Fibroblast of lung (primary cell): Measurements from ENCODE around the gene ASB15. TPM values are rescaled to one million over a fixed set of nuclear protein-coding genes. Genes with fewer than 3 reads are reported as not detected.

Source experiments
- DNase-seq, 2 donors: peaks; one replicate each; pipeline versions ENCODE4 v3.0.0 to v3.0.0-alpha.2; 2010; ENCODE audit warnings: low read depth in 2 of 2
- H2AFZ ChIP-seq: 2 replicates; pipeline ENCODE4 v1.5.1; 2012; ENCODE audit warnings: low read length, control low read depth, inconsistent platforms
- H3K27ac ChIP-seq: 2 replicates; pipeline ENCODE4 v1.5.1; 2011; ENCODE audit warnings: low read length, control low read depth; ENCODE audit not compliant: insufficient read depth
- H3K27me3 ChIP-seq: 2 replicates; pipeline ENCODE4 v1.5.1; 2011; ENCODE audit warnings: mild to moderate bottlenecking, low read length; ENCODE audit not compliant: control insufficient read depth, insufficient read depth
- H3K36me3 ChIP-seq: 2 replicates; pipeline ENCODE4 v1.5.1; 2011; ENCODE audit warnings: low read length; ENCODE audit not compliant: control insufficient read depth, insufficient read depth
- H3K4me1 ChIP-seq: 2 replicates; pipeline ENCODE4 v1.5.1; 2011; ENCODE audit warnings: low read length; ENCODE audit not compliant: control insufficient read depth, insufficient read depth; ENCODE audit errors: extremely low read depth
- H3K4me2 ChIP-seq: 2 replicates; pipeline ENCODE4 v1.5.1; 2011; ENCODE audit warnings: low read length, control low read depth; ENCODE audit not compliant: insufficient read depth; ENCODE audit errors: extremely low read depth
- H3K4me3 ChIP-seq, 4 experiments: fragments of 200-600 bp in 1 of 4; sonication (generic) in 1 of 4; replicated peaks in 1 of 4; 2 replicates each; pipeline ENCODE4 v1.5.1; 2011 to 2016; ENCODE audit warnings: low read length in 4 of 4, low read depth in 3 of 4, mild to moderate bottlenecking in 3 of 4, control low read depth in 2 of 4, inconsistent platforms in 1 of 4, mixed read lengths in 1 of 4; ENCODE audit not compliant: insufficient read depth in 1 of 4; ENCODE audit errors: control extremely low read depth in 1 of 4
- H3K79me2 ChIP-seq: 2 replicates; pipeline ENCODE4 v1.5.1; 2012; ENCODE audit warnings: mild to moderate bottlenecking, low read length, inconsistent platforms; ENCODE audit not compliant: control insufficient read depth, insufficient read depth
- H3K9ac ChIP-seq: 2 replicates; pipeline ENCODE4 v1.5.1; 2011; ENCODE audit warnings: mild to moderate bottlenecking, low read length, control low read depth; ENCODE audit not compliant: insufficient read depth
- H3K9me3 ChIP-seq: 2 replicates; pipeline ENCODE4 v1.5.1; 2012; ENCODE audit warnings: low read depth, low read length; ENCODE audit not compliant: control insufficient read depth, insufficient read depth
- H4K20me1 ChIP-seq: 2 replicates; pipeline ENCODE4 v1.5.1; 2011; ENCODE audit warnings: low read length; ENCODE audit not compliant: control insufficient read depth, insufficient read depth; ENCODE audit errors: extremely low read depth
- CTCF ChIP-seq, 2 donors: IDR thresholded peaks in 1 of 2; conservative IDR thresholded peaks in 1 of 2; 1 replicate in 1 of 2; 2 replicates in 1 of 2; pipeline ENCODE4 v1.5.1; 2011 to 2012; ENCODE audit warnings: low read length in 2 of 2, control low read depth in 1 of 2, inconsistent platforms in 1 of 2, low read depth in 1 of 2, mild to moderate bottlenecking in 1 of 2
- EZH2 ChIP-seq: IDR thresholded peaks from 2 replicates; pipeline ENCODE4 v1.5.1; 2012; ENCODE audit warnings: low read length, control low read depth, mild to moderate bottlenecking; ENCODE audit errors: missing control alignments
- polyA plus RNA-seq, 2 donors: library from polyadenylated mRNA; depleted of rRNA in 1 of 2; stranded (reverse) in 1 of 2; unstranded in 1 of 2; fragments of >200 nt; gene quantifications; 2 replicates each; pipeline ENCODE4 v1.2.1, GENCODE V29; 2011 to 2012; ENCODE audit warnings: missing spikeins in 1 of 2
- total RNA-seq: library from RNA; depleted of rRNA; stranded (reverse); fragments of >200 nt; gene quantifications from 2 replicates; pipeline ENCODE4 v1.2.1, GENCODE V29; 2014

The ASB15 gene
- total and polyA plus RNA-seq, 2 donors (not counting 1 experiment from before 2014, with no cell fraction given), result not detected

- Histone ChIP-seq H2AFZ (no peak overlapping the region), H3K36me3 (no peaks in the 10 kb centered on the region), H3K4me3 (no peak overlapping the region), H3K9ac (no peak overlapping the region), H3K9me3 (no peaks in the 10 kb centered on the region), H3K4me1 (no peaks in the 10 kb centered on the region), H3K79me2 (no peaks in the 10 kb centered on the region), H3K4me2 (no peak overlapping the region), H3K27ac (no peak overlapping the region), H3K27me3 (no peaks in the 10 kb centered on the region), H4K20me1 (no peaks in the 10 kb centered on the region)
- DNase-seq, result no peak
- TF ChIP-seq CTCF (conservative IDR thresholded peaks at IDR 0.05 in 1 of 2, IDR thresholded peaks at IDR 0.05 in 1 of 2; ENCODE audit: low read depth in 1 of 2, low read length in 2 of 2), result no peak
- TF ChIP-seq EZH2, result no peak
Observed at GRCh38 chr7:123569352-123570010, 32.1 kb upstream of the ASB15 start.

- Histone ChIP-seq H3K4me1 (no peaks in the 10 kb centered on the region), H3K27ac (no peak overlapping the region), H3K27me3 (no peaks in the 10 kb centered on the region), H3K79me2 (no peaks in the 10 kb centered on the region), H2AFZ (no peak overlapping the region), H3K9ac (no peak overlapping the region), H4K20me1 (no peaks in the 10 kb centered on the region), H3K4me2 (no peak overlapping the region), H3K4me3 (no peak overlapping the region), H3K9me3 (no peaks in the 10 kb centered on the region), H3K36me3 (no peaks in the 10 kb centered on the region)
- DNase-seq, result peak in 1 of 2 donors; percentile 9
- TF ChIP-seq CTCF (conservative IDR thresholded peaks at IDR 0.05 in 1 of 2, IDR thresholded peaks at IDR 0.05 in 1 of 2; ENCODE audit: low read depth in 1 of 2, low read length in 2 of 2), result no peak
- TF ChIP-seq EZH2, result no peak
Observed at GRCh38 chr7:123570390-123571182, 31.0 kb upstream of the ASB15 start.

GRCh38 chr7:123571187-123571586 lies 30.4 kb upstream of the ASB15 start:
- Histone ChIP-seq H3K9me3 (no peaks in the 10 kb centered on the region), H3K79me2 (no peaks in the 10 kb centered on the region), H3K4me1 (no peaks in the 10 kb centered on the region), H3K9ac (no peak overlapping the region), H3K27me3 (no peaks in the 10 kb centered on the region), H3K4me2 (no peak overlapping the region), H4K20me1 (no peaks in the 10 kb centered on the region), H3K27ac (no peak overlapping the region), H2AFZ (no peak overlapping the region), H3K36me3 (no peaks in the 10 kb centered on the region), H3K4me3 (no peak overlapping the region)
- peak in 1 of 2 donors; percentile 2 for DNase-seq
- no peak for TF ChIP-seq EZH2
